GM12878 (cell line): ENCODE measurements around the gene RAB25. TPM values are rescaled to one million over a fixed set of nuclear protein-coding genes. Genes with fewer than 3 reads are reported as not detected.

Source experiments
- CHD2 ChIP-seq: IDR thresholded peaks from 2 replicates; pipeline ENCODE4 v1.6.1; 2011; ENCODE audit warnings: low read depth, low read length, improper control_type of control experiment, borderline replicate concordance
- EED ChIP-seq: sonication (generic); IDR thresholded peaks from 2 replicates; pipeline ENCODE4 v1.6.1; 2016; ENCODE audit warnings: antibody characterized with exemption, low read depth
- EP300 ChIP-seq, 2 experiments: fragments of 150-350 bp in 1 of 2; IDR thresholded peaks; 2 replicates each; pipeline ENCODE4 v1.6.1; 2011 to 2012; ENCODE audit warnings: low read depth in 2 of 2, low read length in 2 of 2, borderline replicate concordance in 1 of 2, improper control_type of control experiment in 1 of 2, inconsistent platforms in 1 of 2; ENCODE audit not compliant: control insufficient read depth in 1 of 2
- IRF4 ChIP-seq: IDR thresholded peaks from 2 replicates; pipeline ENCODE4 v1.6.1; 2011; ENCODE audit warnings: low read depth, low read length
- KAT2A ChIP-seq: conservative IDR thresholded peaks from 2 replicates; pipeline ENCODE4 v1.6.1; 2011; ENCODE audit warnings: low read depth, low read length; ENCODE audit not compliant: control insufficient read depth
- MLLT1 ChIP-seq: fragments of 450-650 bp; IDR thresholded peaks from 2 replicates; pipeline ENCODE4 v1.6.1; 2016; ENCODE audit warnings: mild to moderate bottlenecking
- MTA2 ChIP-seq: fragments of 450-650 bp; IDR thresholded peaks from 2 replicates; pipeline ENCODE4 v1.6.1; 2016; ENCODE audit warnings: low read depth, mild to moderate bottlenecking, moderate library complexity
- POLR2A ChIP-seq: IDR thresholded peaks from 2 replicates; pipeline ENCODE4 v1.6.1; 2011; ENCODE audit warnings: low read depth, mild to moderate bottlenecking, low read length
- SMC3 ChIP-seq: IDR thresholded peaks from 2 replicates; pipeline ENCODE4 v1.6.1; 2011; ENCODE audit warnings: low read length, improper control_type of control experiment, borderline replicate concordance
- TCF3 ChIP-seq: IDR thresholded peaks from 2 replicates; pipeline ENCODE4 v1.6.1; 2012; ENCODE audit warnings: low read depth, mild to moderate bottlenecking, low read length, borderline replicate concordance; ENCODE audit not compliant: insufficient read depth
- ZBTB11 ChIP-seq: fragments of 450-650 bp; formaldehyde crosslinking; IDR thresholded peaks from 2 replicates; pipeline ENCODE4 v1.5.0; 2022; ENCODE audit warnings: mild to moderate bottlenecking, missing genetic modification characterization
- ZNF207 ChIP-seq: fragments of 450-650 bp; IDR thresholded peaks from 2 replicates; pipeline ENCODE4 v1.6.1; 2014; ENCODE audit warnings: antibody characterized with exemption, mild to moderate bottlenecking, borderline replicate concordance
- polyA plus RNA-seq, 11 experiments: library from polyadenylated mRNA; depleted of rRNA in 4 of 11; unstranded in 6 of 11; stranded (reverse) in 5 of 11; fragments of >200 nt; fragmentation: Nextera tagmentation in 4 of 11; fragmentation: Illumina TruSeq in 1 of 11; extraction: Ambion mirVana in 4 of 11; extraction: Trizol in 1 of 11; gene quantifications; 1 replicate in 1 of 11; 2 replicates in 10 of 11; pipeline versions ENCODE4 v1.2.1 to v1.2.3, GENCODE V29; 2011 to 2016; ENCODE audit warnings: inconsistent platforms in 2 of 11, missing spikeins in 2 of 11, low read depth in 1 of 11
- total RNA-seq, 4 experiments: library from RNA; depleted of rRNA in 3 of 4; stranded (reverse); fragments of >200 nt in 3 of 4; fragmentation: Illumina TruSeq in 1 of 4; extraction: Trizol in 1 of 4; gene quantifications; 2 replicates each; pipeline versions ENCODE4 v1.2.1 to v1.2.3, GENCODE V29; 2013 to 2021
- TF ChIP-seq, protein P1 (sequence below): IDR thresholded peaks from 2 replicates; pipeline ENCODE4 v1.6.1; 2012; ENCODE audit warnings: mild to moderate bottlenecking, low read depth, low read length
- TF ChIP-seq, protein P2 (sequence below): fragments of 450-650 bp; IDR thresholded peaks from 2 replicates; pipeline ENCODE4 v1.6.1; 2016; ENCODE audit warnings: mild to moderate bottlenecking
- TF ChIP-seq, protein P3 (sequence below): fragments of 450-650 bp; IDR thresholded peaks from 2 replicates; pipeline ENCODE4 v1.6.1; 2017; ENCODE audit warnings: mild to moderate bottlenecking, low read depth, inconsistent platforms; ENCODE audit not compliant: poor library complexity, severe bottlenecking
- TF ChIP-seq, protein P4 (sequence below): IDR thresholded peaks from 2 replicates; pipeline ENCODE4 v1.6.1; 2011; ENCODE audit warnings: low read depth, mild to moderate bottlenecking, low read length, moderate library complexity, borderline replicate concordance; ENCODE audit errors: extremely low read depth

The RAB25 gene
- total and polyA plus RNA-seq, 10 of the 15 experiments (the other 5 are each of a cell fraction or from before 2014, with no cell fraction given): 0.16 to 0.36 (median 0.22) TPM; not detected in 7

DNA sequence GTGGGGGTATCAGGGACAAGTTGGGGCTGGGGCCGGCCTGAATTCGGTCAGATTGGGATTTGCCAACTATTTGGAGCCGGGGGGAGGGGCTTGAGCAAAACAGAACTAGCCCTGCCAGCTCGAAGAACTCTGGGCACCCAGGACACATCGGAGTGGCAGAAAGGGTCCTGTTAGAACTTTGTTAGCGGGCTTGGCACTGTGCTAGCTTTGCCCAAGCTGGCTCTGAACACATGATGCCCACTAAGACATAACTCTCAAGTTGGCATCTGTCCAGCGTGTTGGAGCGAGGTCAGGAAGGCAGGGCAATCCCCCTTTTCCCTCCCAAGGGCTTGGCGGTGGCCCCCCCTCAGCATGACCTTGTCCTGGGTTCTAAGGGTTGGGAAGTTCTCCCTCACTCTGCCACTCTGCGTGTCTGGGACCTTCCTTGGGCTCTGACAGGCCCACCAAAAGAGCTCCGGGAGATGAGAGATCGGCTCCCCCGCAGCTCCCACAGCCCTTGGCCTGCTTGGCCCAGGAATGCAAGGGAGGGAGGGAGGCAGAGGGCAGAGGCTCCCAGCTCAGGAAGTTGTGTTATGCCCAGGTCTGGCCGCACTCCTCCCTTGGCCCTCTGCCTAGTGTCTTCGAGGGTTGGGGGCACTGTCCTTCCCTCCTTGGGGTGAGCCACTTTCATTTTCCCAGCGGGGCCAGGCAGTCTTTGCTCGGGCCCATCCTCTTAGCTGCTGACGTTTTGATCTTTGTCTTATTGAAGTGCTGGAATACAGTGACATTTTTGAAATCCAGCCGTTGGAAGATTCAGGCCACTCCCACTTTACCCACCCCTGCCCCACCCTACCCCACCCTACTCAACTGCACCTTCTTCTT lies 54.8 kb downstream of the RAB25 start (continued):
- no peak for TF ChIP-seq MLLT1
- TF ChIP-seq ZBTB11 (CRISPR knock-in tag): no peak
- TF ChIP-seq, protein P1, sequence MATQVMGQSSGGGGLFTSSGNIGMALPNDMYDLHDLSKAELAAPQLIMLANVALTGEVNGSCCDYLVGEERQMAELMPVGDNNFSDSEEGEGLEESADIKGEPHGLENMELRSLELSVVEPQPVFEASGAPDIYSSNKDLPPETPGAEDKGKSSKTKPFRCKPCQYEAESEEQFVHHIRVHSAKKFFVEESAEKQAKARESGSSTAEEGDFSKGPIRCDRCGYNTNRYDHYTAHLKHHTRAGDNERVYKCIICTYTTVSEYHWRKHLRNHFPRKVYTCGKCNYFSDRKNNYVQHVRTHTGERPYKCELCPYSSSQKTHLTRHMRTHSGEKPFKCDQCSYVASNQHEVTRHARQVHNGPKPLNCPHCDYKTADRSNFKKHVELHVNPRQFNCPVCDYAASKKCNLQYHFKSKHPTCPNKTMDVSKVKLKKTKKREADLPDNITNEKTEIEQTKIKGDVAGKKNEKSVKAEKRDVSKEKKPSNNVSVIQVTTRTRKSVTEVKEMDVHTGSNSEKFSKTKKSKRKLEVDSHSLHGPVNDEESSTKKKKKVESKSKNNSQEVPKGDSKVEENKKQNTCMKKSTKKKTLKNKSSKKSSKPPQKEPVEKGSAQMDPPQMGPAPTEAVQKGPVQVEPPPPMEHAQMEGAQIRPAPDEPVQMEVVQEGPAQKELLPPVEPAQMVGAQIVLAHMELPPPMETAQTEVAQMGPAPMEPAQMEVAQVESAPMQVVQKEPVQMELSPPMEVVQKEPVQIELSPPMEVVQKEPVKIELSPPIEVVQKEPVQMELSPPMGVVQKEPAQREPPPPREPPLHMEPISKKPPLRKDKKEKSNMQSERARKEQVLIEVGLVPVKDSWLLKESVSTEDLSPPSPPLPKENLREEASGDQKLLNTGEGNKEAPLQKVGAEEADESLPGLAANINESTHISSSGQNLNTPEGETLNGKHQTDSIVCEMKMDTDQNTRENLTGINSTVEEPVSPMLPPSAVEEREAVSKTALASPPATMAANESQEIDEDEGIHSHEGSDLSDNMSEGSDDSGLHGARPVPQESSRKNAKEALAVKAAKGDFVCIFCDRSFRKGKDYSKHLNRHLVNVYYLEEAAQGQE: no peak
- no peak for TF ChIP-seq IRF4
- no peak for TF ChIP-seq TCF3
- TF ChIP-seq MTA2: 0 out of 2 replicates have a peak, but pooled peaks have one; percentile 29
- no peak for TF ChIP-seq SMC3
- no peak for TF ChIP-seq KAT2A
- TF ChIP-seq CHD2: no peak
- TF ChIP-seq EED: no peak
- TF ChIP-seq, protein P2, sequence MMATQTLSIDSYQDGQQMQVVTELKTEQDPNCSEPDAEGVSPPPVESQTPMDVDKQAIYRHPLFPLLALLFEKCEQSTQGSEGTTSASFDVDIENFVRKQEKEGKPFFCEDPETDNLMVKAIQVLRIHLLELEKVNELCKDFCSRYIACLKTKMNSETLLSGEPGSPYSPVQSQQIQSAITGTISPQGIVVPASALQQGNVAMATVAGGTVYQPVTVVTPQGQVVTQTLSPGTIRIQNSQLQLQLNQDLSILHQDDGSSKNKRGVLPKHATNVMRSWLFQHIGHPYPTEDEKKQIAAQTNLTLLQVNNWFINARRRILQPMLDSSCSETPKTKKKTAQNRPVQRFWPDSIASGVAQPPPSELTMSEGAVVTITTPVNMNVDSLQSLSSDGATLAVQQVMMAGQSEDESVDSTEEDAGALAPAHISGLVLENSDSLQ: peak; percentile 2; the same call in 1 of the 2 replicates
- TF ChIP-seq, protein P3, sequence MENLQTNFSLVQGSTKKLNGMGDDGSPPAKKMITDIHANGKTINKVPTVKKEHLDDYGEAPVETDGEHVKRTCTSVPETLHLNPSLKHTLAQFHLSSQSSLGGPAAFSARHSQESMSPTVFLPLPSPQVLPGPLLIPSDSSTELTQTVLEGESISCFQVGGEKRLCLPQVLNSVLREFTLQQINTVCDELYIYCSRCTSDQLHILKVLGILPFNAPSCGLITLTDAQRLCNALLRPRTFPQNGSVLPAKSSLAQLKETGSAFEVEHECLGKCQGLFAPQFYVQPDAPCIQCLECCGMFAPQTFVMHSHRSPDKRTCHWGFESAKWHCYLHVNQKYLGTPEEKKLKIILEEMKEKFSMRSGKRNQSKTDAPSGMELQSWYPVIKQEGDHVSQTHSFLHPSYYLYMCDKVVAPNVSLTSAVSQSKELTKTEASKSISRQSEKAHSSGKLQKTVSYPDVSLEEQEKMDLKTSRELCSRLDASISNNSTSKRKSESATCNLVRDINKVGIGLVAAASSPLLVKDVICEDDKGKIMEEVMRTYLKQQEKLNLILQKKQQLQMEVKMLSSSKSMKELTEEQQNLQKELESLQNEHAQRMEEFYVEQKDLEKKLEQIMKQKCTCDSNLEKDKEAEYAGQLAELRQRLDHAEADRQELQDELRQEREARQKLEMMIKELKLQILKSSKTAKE: no peak
- no peak for TF ChIP-seq EP300 (IDR thresholded peaks at IDR 0.05; ENCODE audit: borderline replicate concordance in 1 of 2, control insufficient read depth in 1 of 2, low read depth in 2 of 2, low read length in 2 of 2)
- TF ChIP-seq, protein P4, sequence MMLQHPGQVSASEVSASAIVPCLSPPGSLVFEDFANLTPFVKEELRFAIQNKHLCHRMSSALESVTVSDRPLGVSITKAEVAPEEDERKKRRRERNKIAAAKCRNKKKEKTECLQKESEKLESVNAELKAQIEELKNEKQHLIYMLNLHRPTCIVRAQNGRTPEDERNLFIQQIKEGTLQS: no peak
- no peak for TF ChIP-seq POLR2A
- no peak for TF ChIP-seq ZNF207
